ENCODE measurements around the gene TUBGCP2. TPM values are rescaled to one million over a fixed set of nuclear protein-coding genes. Genes with fewer than 3 reads are reported as not detected.

The TUBGCP2 gene
- total and polyA plus RNA-seq, 9 of the 15 experiments (the other 6 are each of a cell fraction or from before 2014, with no cell fraction given), result 4.3 to 56.6 (median 28.4) TPM

DNA sequence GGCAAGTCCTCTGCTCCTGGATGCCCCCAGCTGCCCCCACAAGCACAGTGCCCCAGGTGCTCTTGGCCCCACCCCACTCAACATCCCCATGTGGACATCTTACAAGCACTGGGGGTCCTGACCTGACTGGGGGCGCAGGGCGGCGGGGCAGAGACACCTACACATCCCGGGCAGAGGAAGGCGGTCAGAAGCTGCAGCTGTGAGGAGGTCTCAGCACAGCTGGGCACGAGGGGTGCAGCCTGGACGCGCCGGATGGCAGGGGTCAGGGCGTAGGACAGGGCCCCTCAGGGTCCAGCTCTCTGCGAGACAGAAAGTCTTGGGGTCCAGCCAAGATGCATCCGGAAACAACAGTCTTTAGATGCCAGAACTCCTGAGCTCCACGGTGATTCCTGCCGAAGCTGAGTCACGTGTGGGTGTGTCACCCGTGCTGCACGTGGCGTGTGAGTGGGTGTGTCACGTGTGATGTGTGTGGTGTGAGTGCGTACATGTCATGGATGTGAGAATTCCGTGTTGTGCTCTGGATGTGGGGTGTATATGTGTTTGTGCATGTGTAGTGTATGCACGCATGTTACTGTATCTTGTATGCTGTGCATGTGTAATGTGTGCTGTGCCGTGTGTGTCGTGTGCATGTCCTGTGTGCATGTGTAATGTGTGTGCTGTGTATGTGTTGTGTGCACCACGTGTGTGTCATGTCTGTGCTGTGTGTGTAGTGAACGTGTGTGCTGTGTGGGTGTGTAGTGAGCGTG lies 65.9 kb downstream of the TUBGCP2 start (continued):
- TF ChIP-seq ZNF668 (CRISPR knock-in tag; IDR thresholded peaks at IDR 0.05) (no peak), HDAC1 (IDR thresholded peaks at IDR 0.05) (peak in 1 of 2 experiments; percentile 59; a peak in 1 of 4 replicates), LEF1 (IDR thresholded peaks at IDR 0.05) (no peak), ELK1 (CRISPR knock-in tag; IDR thresholded peaks at IDR 0.05) (no peak), PHF20 (IDR thresholded peaks at IDR 0.05; ENCODE audit: partially characterized antibody) (peak; percentile 66), FOXM1 (IDR thresholded peaks at IDR 0.05; ENCODE audit: low read depth) (no peak), FOXM1 (CRISPR knock-in tag; IDR thresholded peaks at IDR 0.05; ENCODE audit: low read depth) (no peak), HMG20A (CRISPR knock-in tag; conservative IDR thresholded peaks at IDR 0.05) (no peak), ZZZ3 (IDR thresholded peaks at IDR 0.05) (no peak), FUS (optimal IDR thresholded peaks at IDR 0.05; ENCODE audit: low read depth, low read length) (no peak), NRF1 (conservative IDR thresholded peaks at IDR 0.05 in 1 of 2, IDR thresholded peaks at IDR 0.05 in 1 of 2) (no peak), AFF1 (IDR thresholded peaks at IDR 0.05; ENCODE audit: low read depth in 1 of 2, partially characterized antibody in 2 of 2) (no peak), FOXJ2 (tag; IDR thresholded peaks at IDR 0.05) (no peak), POLR3A (IDR thresholded peaks at IDR 0.05; ENCODE audit: borderline replicate concordance, extremely low read depth, insufficient read depth, insufficient read length) (no peak), CBFA2T3 (IDR thresholded peaks at IDR 0.05) (no peak), ZFP1 (CRISPR knock-in tag; IDR thresholded peaks at IDR 0.05) (no peak), ZBTB1 (CRISPR knock-in tag; IDR thresholded peaks at IDR 0.05; ENCODE audit: borderline replicate concordance, low read depth) (no peak), ASH1L (IDR thresholded peaks at IDR 0.05; ENCODE audit: borderline replicate concordance, low read depth, partially characterized antibody) (no peak)
- TF ChIP-seq, protein P1, sequence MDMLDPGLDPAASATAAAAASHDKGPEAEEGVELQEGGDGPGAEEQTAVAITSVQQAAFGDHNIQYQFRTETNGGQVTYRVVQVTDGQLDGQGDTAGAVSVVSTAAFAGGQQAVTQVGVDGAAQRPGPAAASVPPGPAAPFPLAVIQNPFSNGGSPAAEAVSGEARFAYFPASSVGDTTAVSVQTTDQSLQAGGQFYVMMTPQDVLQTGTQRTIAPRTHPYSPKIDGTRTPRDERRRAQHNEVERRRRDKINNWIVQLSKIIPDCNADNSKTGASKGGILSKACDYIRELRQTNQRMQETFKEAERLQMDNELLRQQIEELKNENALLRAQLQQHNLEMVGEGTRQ (CRISPR knock-in tag; IDR thresholded peaks at IDR 0.05), result peak; percentile 77
- TF ChIP-seq, protein P2, sequence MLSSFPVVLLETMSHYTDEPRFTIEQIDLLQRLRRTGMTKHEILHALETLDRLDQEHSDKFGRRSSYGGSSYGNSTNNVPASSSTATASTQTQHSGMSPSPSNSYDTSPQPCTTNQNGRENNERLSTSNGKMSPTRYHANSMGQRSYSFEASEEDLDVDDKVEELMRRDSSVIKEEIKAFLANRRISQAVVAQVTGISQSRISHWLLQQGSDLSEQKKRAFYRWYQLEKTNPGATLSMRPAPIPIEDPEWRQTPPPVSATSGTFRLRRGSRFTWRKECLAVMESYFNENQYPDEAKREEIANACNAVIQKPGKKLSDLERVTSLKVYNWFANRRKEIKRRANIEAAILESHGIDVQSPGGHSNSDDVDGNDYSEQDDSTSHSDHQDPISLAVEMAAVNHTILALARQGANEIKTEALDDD (IDR thresholded peaks at IDR 0.05), result no peak
- TF ChIP-seq, protein P3, sequence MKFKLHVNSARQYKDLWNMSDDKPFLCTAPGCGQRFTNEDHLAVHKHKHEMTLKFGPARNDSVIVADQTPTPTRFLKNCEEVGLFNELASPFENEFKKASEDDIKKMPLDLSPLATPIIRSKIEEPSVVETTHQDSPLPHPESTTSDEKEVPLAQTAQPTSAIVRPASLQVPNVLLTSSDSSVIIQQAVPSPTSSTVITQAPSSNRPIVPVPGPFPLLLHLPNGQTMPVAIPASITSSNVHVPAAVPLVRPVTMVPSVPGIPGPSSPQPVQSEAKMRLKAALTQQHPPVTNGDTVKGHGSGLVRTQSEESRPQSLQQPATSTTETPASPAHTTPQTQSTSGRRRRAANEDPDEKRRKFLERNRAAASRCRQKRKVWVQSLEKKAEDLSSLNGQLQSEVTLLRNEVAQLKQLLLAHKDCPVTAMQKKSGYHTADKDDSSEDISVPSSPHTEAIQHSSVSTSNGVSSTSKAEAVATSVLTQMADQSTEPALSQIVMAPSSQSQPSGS (CRISPR knock-in tag; IDR thresholded peaks at IDR 0.05), result no peak
